H1 (cell line): ENCODE results near the gene C19orf47. TPM values are rescaled to one million over a fixed set of nuclear protein-coding genes. Genes with fewer than 3 reads are reported as not detected.

Experiments
- CTCF ChIA-PET: fragments of 300-600 bp; sonication (Branson Sonifier 250); formaldehyde crosslinking; loops from one replicate; lab custom pipeline; 2021; ENCODE audit not compliant: partially characterized antibody; lab: Charles Lee
- POLR2A ChIA-PET: fragments of 300-600 bp; sonication (Branson Sonifier 250); formaldehyde crosslinking; loops from one replicate; lab custom pipeline; 2021; ENCODE audit warnings: inconsistent platforms; ENCODE audit not compliant: partially characterized antibody; lab: Charles Lee
- DNase-seq, 2 experiments: peaks; one replicate each; pipeline versions ENCODE4 v3.0.0 to v3.0.0-alpha.2; 2010 to 2022; ENCODE audit warnings: low spot score in 2 of 2, low read depth in 1 of 2, mixed read lengths in 1 of 2
- FAIRE-seq: peaks from 2 replicates; lab custom pipeline; 2011; peaks lifted over from hg19 to GRCh38; lab: Jason Lieb, UNC
- H2AFZ ChIP-seq: 2 replicates; pipeline ENCODE4 v1.8.1; 2012; ENCODE audit warnings: low read length, inconsistent platforms
- H2AK5ac ChIP-seq: 2 replicates; pipeline ENCODE4 v1.6.1; 2013; ENCODE audit warnings: low read depth, low read length
- H2BK120ac ChIP-seq: replicated peaks from 2 replicates; pipeline ENCODE3; 2013; ENCODE audit warnings: low read depth, low read length, inconsistent platforms
- H2BK12ac ChIP-seq: 2 replicates; pipeline ENCODE4 v1.6.1; 2013; ENCODE audit warnings: low read depth, low read length
- H2BK15ac ChIP-seq: 2 replicates; pipeline ENCODE4 v1.6.1; 2013; ENCODE audit warnings: low read length
- H2BK20ac ChIP-seq: 2 replicates; pipeline ENCODE4 v1.6.1; 2013; ENCODE audit warnings: low read length
- H2BK5ac ChIP-seq: 2 replicates; pipeline ENCODE4 v1.6.1; 2013; ENCODE audit warnings: low read depth, low read length
- H3K14ac ChIP-seq: 2 replicates; pipeline ENCODE4 v1.6.1; 2013; ENCODE audit warnings: inconsistent platforms; ENCODE audit not compliant: insufficient read length
- H3K18ac ChIP-seq: 2 replicates; pipeline ENCODE4 v1.6.1; 2013; ENCODE audit warnings: low read length; ENCODE audit errors: extremely low read depth
- H3K23ac ChIP-seq: 2 replicates; pipeline ENCODE4 v1.6.1; 2013; ENCODE audit warnings: inconsistent platforms; ENCODE audit not compliant: insufficient read length
- H3K23me2 ChIP-seq: 2 replicates; pipeline ENCODE4 v1.6.1; 2013; ENCODE audit warnings: low read depth, low read length
- H3K27ac ChIP-seq: 2 replicates; pipeline ENCODE4 v1.6.1; 2011; ENCODE audit warnings: low read depth, low read length, inconsistent platforms
- H3K27me3 ChIP-seq, 4 experiments: replicated peaks in 1 of 4; 1 replicate in 1 of 4; 2 replicates in 3 of 4; pipeline versions ENCODE4 v1.6.1 to v1.8.1; 2011 to 2013; ENCODE audit warnings: low read length in 3 of 4, mild to moderate bottlenecking in 3 of 4, inconsistent platforms in 2 of 4, mixed read lengths in 2 of 4, moderate library complexity in 1 of 4; ENCODE audit not compliant: control insufficient read depth in 3 of 4, insufficient read depth in 3 of 4; ENCODE audit errors: extremely low read depth in 1 of 4
- H3K36me3 ChIP-seq, 4 experiments: 2 replicates each; pipeline versions ENCODE4 v1.6.1 to v1.8.1; 2011 to 2013; ENCODE audit warnings: mild to moderate bottlenecking in 4 of 4, low read length in 3 of 4, moderate library complexity in 2 of 4, control low read depth in 1 of 4, inconsistent platforms in 1 of 4; ENCODE audit not compliant: insufficient read depth in 4 of 4, control insufficient read depth in 2 of 4
- H3K4ac ChIP-seq: replicated peaks from 2 replicates; pipeline ENCODE3; 2013; ENCODE audit warnings: low read length, low read depth, mixed read lengths, inconsistent platforms; ENCODE audit not compliant: insufficient read length
- H3K4me1 ChIP-seq, 4 experiments: replicated peaks in 1 of 4; 1 replicate in 1 of 4; 2 replicates in 3 of 4; pipeline versions ENCODE4 v1.6.1 to v1.8.1; 2011 to 2013; ENCODE audit warnings: low read length in 3 of 4, inconsistent platforms in 2 of 4, mixed read lengths in 1 of 4; ENCODE audit not compliant: insufficient read depth in 4 of 4, control insufficient read depth in 3 of 4
- H3K4me2 ChIP-seq, 2 experiments: 2 replicates each; pipeline versions ENCODE4 v1.6.1 to v1.8.1; 2011 to 2013; ENCODE audit warnings: low read depth in 2 of 2, low read length in 2 of 2, control low read depth in 1 of 2, inconsistent platforms in 1 of 2, mild to moderate bottlenecking in 1 of 2; ENCODE audit not compliant: insufficient read depth in 1 of 2
- H3K4me3 ChIP-seq, 4 experiments: fragments of 200-600, 300-600 bp in 1 of 4; sonication (generic), shearing (Covaris generic), sonication (Bioruptor Twin) in 1 of 4; 2 replicates each; pipeline versions ENCODE4 v1.5.1 to v1.8.1; 2011 to 2016; ENCODE audit warnings: low read length in 4 of 4, low read depth in 3 of 4, control low read depth in 2 of 4, inconsistent platforms in 2 of 4, mild to moderate bottlenecking in 2 of 4, mixed read lengths in 1 of 4, moderate library complexity in 1 of 4; ENCODE audit not compliant: insufficient read depth in 2 of 4; ENCODE audit errors: extremely low read depth in 1 of 4
- H3K56ac ChIP-seq: replicated peaks from 2 replicates; pipeline ENCODE3; 2013; ENCODE audit warnings: low read depth, mild to moderate bottlenecking, mixed read lengths, low read length, inconsistent platforms; ENCODE audit not compliant: insufficient read length
- H3K79me1 ChIP-seq: 2 replicates; pipeline ENCODE4 v1.6.1; 2013; ENCODE audit warnings: low read depth, low read length, control low read depth
- H3K79me2 ChIP-seq, 2 experiments: 2 replicates each; pipeline versions ENCODE4 v1.6.1 to v1.8.1; 2012 to 2013; ENCODE audit warnings: low read length in 2 of 2, mild to moderate bottlenecking in 2 of 2, inconsistent platforms in 1 of 2; ENCODE audit not compliant: insufficient read depth in 2 of 2, control insufficient read depth in 1 of 2
- H3K9ac ChIP-seq, 4 experiments: replicated peaks in 1 of 4; 1 replicate in 1 of 4; 2 replicates in 3 of 4; pipeline versions ENCODE4 v1.6.1 to v1.8.1; 2011 to 2013; ENCODE audit warnings: low read depth in 3 of 4, low read length in 3 of 4, control low read depth in 2 of 4, mild to moderate bottlenecking in 2 of 4, moderate library complexity in 2 of 4, inconsistent platforms in 1 of 4; ENCODE audit errors: extremely low read depth in 1 of 4
- H3K9me3 ChIP-seq, 2 experiments: 2 replicates each; pipeline versions ENCODE4 v1.6.1 to v1.8.1; 2012 to 2013; ENCODE audit warnings: mild to moderate bottlenecking in 2 of 2, moderate library complexity in 2 of 2, control low read depth in 1 of 2, inconsistent platforms in 1 of 2, low read depth in 1 of 2, low read length in 1 of 2, mixed read lengths in 1 of 2; ENCODE audit not compliant: insufficient read depth in 2 of 2
- H4K20me1 ChIP-seq, 2 experiments: replicated peaks in 1 of 2; 2 replicates each; pipeline versions ENCODE3 to v1.8.1; 2011 to 2013; ENCODE audit warnings: inconsistent platforms in 2 of 2, low read length in 2 of 2, mild to moderate bottlenecking in 1 of 2; ENCODE audit not compliant: insufficient read depth in 2 of 2, control insufficient read depth in 1 of 2
- H4K5ac ChIP-seq: 2 replicates; pipeline ENCODE4 v1.6.1; 2013; ENCODE audit warnings: low read length, low read depth, mixed read lengths, inconsistent platforms; ENCODE audit not compliant: insufficient read length
- H4K8ac ChIP-seq: 2 replicates; pipeline ENCODE4 v1.8.0; 2013; ENCODE audit warnings: mild to moderate bottlenecking, moderate library complexity, low read length, inconsistent platforms; ENCODE audit not compliant: insufficient read depth; ENCODE audit errors: extremely low read depth
- H4K91ac ChIP-seq: replicated peaks from 2 replicates; pipeline ENCODE3; 2013; ENCODE audit warnings: low read length, mixed read lengths, inconsistent platforms; ENCODE audit not compliant: insufficient read length
- KDM4A ChIP-seq: IDR thresholded peaks from one replicate; pipeline ENCODE4 v1.7.1; 2012; ENCODE audit warnings: low read depth, mild to moderate bottlenecking, moderate library complexity, low read length, inconsistent platforms; ENCODE audit not compliant: severe bottlenecking
- RNF2 ChIP-seq: fragments of 200-900, 300-1000 bp; sonication (generic); IDR thresholded peaks from 2 replicates; pipeline ENCODE4 v1.7.1; 2016; ENCODE audit warnings: borderline replicate concordance, low read depth, mild to moderate bottlenecking, antibody characterized with exemption, low read length; ENCODE audit not compliant: poor library complexity, severe bottlenecking; ENCODE audit errors: missing control alignments
- ZNF274 ChIP-seq: IDR thresholded peaks from 2 replicates; pipeline ENCODE4 v1.7.0; 2012; ENCODE audit warnings: low read length, borderline replicate concordance; ENCODE audit errors: extremely low read depth
- WGBS, 2 experiments: shearing (Covaris generic) in 1 of 2; methylation state at CpG; one replicate each; pipeline versions ENCODE4 v1.1.6 to v1.1.7; 2013 to 2015; ENCODE audit warnings: low lambda C conversion rate in 2 of 2, mixed read lengths in 2 of 2, inconsistent platforms in 1 of 2, low coverage in 1 of 2, missing lambda C conversion rate in 1 of 2; ENCODE audit not compliant: insufficient replicate concordance in 2 of 2, insufficient coverage in 1 of 2, insufficient read length in 1 of 2; ENCODE audit errors: extremely low coverage in 1 of 2, missing lambda C conversion rate in 1 of 2; 5-methylcytosine and 5-hydroxymethylcytosine counted together
- polyA plus RNA-seq, 7 experiments: library from polyadenylated mRNA; depleted of rRNA in 3 of 7; stranded (reverse) in 5 of 7; unstranded in 2 of 7; fragments of >200 nt in 5 of 7; fragments of 200-250 nt in 2 of 7; gene quantifications; 1 replicate in 5 of 7; 2 replicates in 1 of 7; 4 replicates in 1 of 7; pipeline versions ENCODE4 v1.2.1 to v1.2.3, GENCODE V29; 2011 to 2013; ENCODE audit warnings: missing spikeins in 2 of 7, mixed read lengths in 2 of 7
- total RNA-seq: library from RNA; stranded (reverse); fragmentation: NEBNext Ultra II Directional; extraction: Animal tissue kit (Norgen Biotek cat#: 25700); gene quantifications from 2 replicates; pipeline ENCODE4 v1.2.1, GENCODE V29; 2021

C19orf47 gene
- total and polyA plus RNA-seq, 2 of the 8 experiments (the other 6 are each of a cell fraction or from before 2014, with no cell fraction given), result 17.8 to 27.3 TPM

GRCh38 chr19:40317338-40317737, 30.9 kb downstream of the C19orf47 start:
- no peak overlapping the region for H3K56ac ChIP-seq
- no peak overlapping the region for H2AFZ ChIP-seq
- WGBS, 2 experiments, result 86% methylated on average over 7 of the region's 7 CpGs; no CpG with 5 or more reads in 1 of the 2 experiments
- H2BK5ac ChIP-seq, result no peak overlapping the region
- no peaks in the 10 kb centered on the region for H3K79me1 ChIP-seq
- no peak overlapping the region for H4K91ac ChIP-seq
- H2BK12ac ChIP-seq, result no peak overlapping the region
- no peak overlapping the region for H3K4ac ChIP-seq
- no peaks in the 10 kb centered on the region for H3K4me1 ChIP-seq
- no peaks in the 10 kb centered on the region for H3K9me3 ChIP-seq
- no peak overlapping the region for H2BK15ac ChIP-seq
- no peaks in the 10 kb centered on the region for H3K79me2 ChIP-seq
- H3K23ac ChIP-seq, result no peak overlapping the region
- H2AK5ac ChIP-seq, result no peak overlapping the region
- no peak overlapping the region for H3K9ac ChIP-seq
- H4K8ac ChIP-seq, result no peak overlapping the region
- H3K27me3 ChIP-seq, result no peaks in the 10 kb centered on the region
- no peak overlapping the region for H4K5ac ChIP-seq
- no peaks in the 10 kb centered on the region for H4K20me1 ChIP-seq
- H3K23me2 ChIP-seq, result no peaks in the 10 kb centered on the region
- no peak overlapping the region for H2BK120ac ChIP-seq
- no peak overlapping the region for H2BK20ac ChIP-seq
- FAIRE-seq, result no peak
- CTCF ChIA-PET, result interaction anchor here (1.1 to 2.0 kb wide), 3 partner anchors 12 to 184 kb away, joined by 3 to 7 read pairs (median 4); no protein-coding TSS in a partner anchor
- no peak overlapping the region for H3K4me2 ChIP-seq
- no peak overlapping the region for H3K4me3 ChIP-seq
- no peak overlapping the region for H3K14ac ChIP-seq
- DNase-seq, result no peak
- TF ChIP-seq KDM4A, result no peak
- no peak for TF ChIP-seq ZNF274
- TF ChIP-seq RNF2, result no peak
- H3K36me3 ChIP-seq, result peaks cover 6 to 11% (median 9%) of the 10 kb centered on the region in 4 experiments; a peak in 6 of 8 replicates
- H3K18ac ChIP-seq, result no peak overlapping the region
- POLR2A ChIA-PET, result interaction anchor here (0.6 to 1.2 kb wide), 2 partner anchors 32 to 224 kb away, joined by 3 read pairs; no protein-coding TSS in a partner anchor
- no peak overlapping the region for H3K27ac ChIP-seq
